A673 (cell line): ENCODE measurements around the gene IL23R. TPM values are rescaled to one million over a fixed set of nuclear protein-coding genes. Genes with fewer than 3 reads are reported as not detected.

ENCODE experiments used
- BruUV-seq: library from RNA; stranded (reverse); fragments of 400-500 nt; replicated peaks from 2 replicates; lab custom pipeline; 2021; lab: Mats Ljungman, UMichigan
- CTCF ChIA-PET: fragments of 300-600 bp; sonication (Branson Sonifier 250); formaldehyde crosslinking; loops from one replicate; lab custom pipeline; 2022; ENCODE audit warnings: antibody characterized with exemption; lab: Charles Lee
- POLR2A ChIA-PET: fragments of 300-600 bp; sonication (Branson Sonifier 250); formaldehyde crosslinking; loops from one replicate; lab custom pipeline; 2022; ENCODE audit warnings: antibody characterized with exemption; ENCODE audit not compliant: low non-redundant PET; lab: Charles Lee
- DNase-seq: peaks from one replicate; pipeline ENCODE4 v3.0.0-alpha.2; 2015; ENCODE audit warnings: low spot score
- H3K27ac ChIP-seq: fragments of 200-600 bp; sonication (generic); 2 replicates; pipeline ENCODE4 v1.5.1; 2016; ENCODE audit warnings: mixed run types, low read depth, mild to moderate bottlenecking, mixed read lengths, antibody characterized with exemption, low read length; ENCODE audit not compliant: poor library complexity, severe bottlenecking
- H3K27me3 ChIP-seq: fragments of 200-600 bp; sonication (generic); replicated peaks from 2 replicates; pipeline ENCODE4 v1.6.1; 2017; ENCODE audit warnings: mixed run types, low read depth, mild to moderate bottlenecking, mixed read lengths, antibody characterized with exemption, low read length; ENCODE audit not compliant: insufficient read depth, poor library complexity
- H3K36me3 ChIP-seq: fragments of 200-600 bp; sonication (generic); 2 replicates; pipeline ENCODE4 v1.6.1; 2016; ENCODE audit warnings: mixed run types, mild to moderate bottlenecking, mixed read lengths, antibody characterized with exemption, low read length; ENCODE audit not compliant: insufficient read depth, poor library complexity, severe bottlenecking
- H3K4me1 ChIP-seq: fragments of 200-600 bp; sonication (generic); 2 replicates; pipeline ENCODE4 v1.6.1; 2017; ENCODE audit warnings: mixed run types, mild to moderate bottlenecking, mixed read lengths, antibody characterized with exemption, low read length; ENCODE audit not compliant: insufficient read depth, poor library complexity, severe bottlenecking
- H3K4me3 ChIP-seq: fragments of 200-600 bp; sonication (generic); 2 replicates; pipeline ENCODE4 v1.5.1; 2016; ENCODE audit warnings: low read depth, mixed run types, mild to moderate bottlenecking, mixed read lengths, low read length; ENCODE audit not compliant: poor library complexity, severe bottlenecking
- H3K9me3 ChIP-seq: fragments of 200-600 bp; sonication (generic); 2 replicates; pipeline ENCODE4 v1.6.1; 2016; ENCODE audit warnings: mixed run types, low read depth, mild to moderate bottlenecking, mixed read lengths, antibody characterized with exemption, low read length; ENCODE audit not compliant: poor library complexity, severe bottlenecking
- EZH2 ChIP-seq: fragments of 200-600 bp; sonication (generic); IDR thresholded peaks from 2 replicates; pipeline ENCODE4 v1.6.1; 2017; ENCODE audit warnings: borderline replicate concordance, low read depth, mild to moderate bottlenecking, mixed read lengths, antibody characterized with exemption, low read length; ENCODE audit not compliant: poor library complexity, severe bottlenecking
- intact Hi-C: fragments of 100-400 bp; cut with micrococcal nuclease; formaldehyde crosslinking; loops from one replicate; pipeline ENCODE4 v1.10.0; 2022; ENCODE audit not compliant: unreplicated experiment
- total RNA-seq: library from RNA; stranded (reverse); gene quantifications from 2 replicates; pipeline ENCODE4 v1.2.3, GENCODE V29; 2021
- TF ChIP-seq, protein P1 (sequence below): fragments of 300-800, 200-600 bp; sonication (generic); conservative IDR thresholded peaks from 2 replicates; pipeline ENCODE4 v1.5.1; 2017; ENCODE audit warnings: low read depth, mild to moderate bottlenecking, antibody characterized with exemption, low read length, moderate library complexity, mixed read lengths

IL23R gene
- total RNA-seq, 1 experiment from 2014 or later, result not detected

DNA sequence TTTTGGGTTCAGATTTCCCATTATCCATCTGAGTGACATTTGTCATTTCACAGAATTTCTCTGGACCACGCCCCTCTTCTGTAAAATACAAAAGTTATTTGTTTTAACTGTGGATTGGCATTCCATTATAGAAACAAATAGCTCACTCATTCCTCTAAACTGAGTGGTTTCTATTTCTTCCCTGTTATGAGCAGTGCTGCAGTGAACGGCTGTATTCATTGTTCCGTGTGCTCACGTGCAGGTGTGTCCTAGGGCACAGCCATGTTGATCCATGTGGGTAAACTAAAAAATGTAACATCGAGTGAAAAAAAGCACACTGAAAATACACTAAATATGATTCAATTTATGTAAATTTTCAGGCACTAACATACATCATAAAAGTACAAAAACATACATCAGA lies 114.4 kb downstream of the IL23R start:
- intact Hi-C loops, result no loop called here
- POLR2A ChIA-PET, result no interaction called here
- CTCF ChIA-PET, result no interaction called here

DNA sequence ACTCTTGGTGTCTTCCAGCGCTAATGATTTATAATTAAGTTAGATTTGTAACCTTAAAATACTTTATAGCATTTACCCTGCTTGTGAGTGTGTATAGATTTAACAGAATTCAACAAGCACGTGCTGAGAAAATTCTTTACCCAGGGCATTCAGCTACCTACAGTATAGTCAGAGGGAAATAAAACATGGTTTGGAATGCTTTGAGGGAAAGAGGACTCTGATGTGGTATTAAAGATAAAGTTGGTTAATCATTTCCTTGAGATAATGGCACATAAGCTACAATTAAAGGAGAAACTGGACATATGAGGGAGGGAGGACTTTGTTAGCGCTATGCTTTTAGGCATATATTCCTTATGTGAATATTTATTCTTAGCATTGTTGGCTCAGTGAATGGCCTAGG lies 115.0 kb downstream of the IL23R start:
- Histone ChIP-seq H3K27me3 (no peaks in the 10 kb centered on the region), H3K4me3 (no peak overlapping the region), H3K4me1 (no peaks in the 10 kb centered on the region), H3K27ac (no peak overlapping the region), H3K36me3 (no peaks in the 10 kb centered on the region), H3K9me3 (no peaks in the 10 kb centered on the region)
- ChIA-PET CTCF (no interaction called here), POLR2A (no interaction called here)
- intact Hi-C loops, result no loop called here
- BruUV-seq, result no TSS peak
- TF ChIP-seq, protein P1, sequence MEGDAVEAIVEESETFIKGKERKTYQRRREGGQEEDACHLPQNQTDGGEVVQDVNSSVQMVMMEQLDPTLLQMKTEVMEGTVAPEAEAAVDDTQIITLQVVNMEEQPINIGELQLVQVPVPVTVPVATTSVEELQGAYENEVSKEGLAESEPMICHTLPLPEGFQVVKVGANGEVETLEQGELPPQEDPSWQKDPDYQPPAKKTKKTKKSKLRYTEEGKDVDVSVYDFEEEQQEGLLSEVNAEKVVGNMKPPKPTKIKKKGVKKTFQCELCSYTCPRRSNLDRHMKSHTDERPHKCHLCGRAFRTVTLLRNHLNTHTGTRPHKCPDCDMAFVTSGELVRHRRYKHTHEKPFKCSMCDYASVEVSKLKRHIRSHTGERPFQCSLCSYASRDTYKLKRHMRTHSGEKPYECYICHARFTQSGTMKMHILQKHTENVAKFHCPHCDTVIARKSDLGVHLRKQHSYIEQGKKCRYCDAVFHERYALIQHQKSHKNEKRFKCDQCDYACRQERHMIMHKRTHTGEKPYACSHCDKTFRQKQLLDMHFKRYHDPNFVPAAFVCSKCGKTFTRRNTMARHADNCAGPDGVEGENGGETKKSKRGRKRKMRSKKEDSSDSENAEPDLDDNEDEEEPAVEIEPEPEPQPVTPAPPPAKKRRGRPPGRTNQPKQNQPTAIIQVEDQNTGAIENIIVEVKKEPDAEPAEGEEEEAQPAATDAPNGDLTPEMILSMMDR, result no peak
- no peak for TF ChIP-seq EZH2
- no peak for DNase-seq

More for the DNA sequence above, 114.4 kb downstream of the IL23R start:
- Histone ChIP-seq H3K27ac (no peak overlapping the region), H3K36me3 (no peaks in the 10 kb centered on the region), H3K27me3 (no peaks in the 10 kb centered on the region), H3K4me3 (no peak overlapping the region), H3K4me1 (no peaks in the 10 kb centered on the region), H3K9me3 (no peaks in the 10 kb centered on the region)
- no peak for DNase-seq
- no peak for TF ChIP-seq EZH2
- TF ChIP-seq, protein P1, result no peak
- BruUV-seq, result no TSS peak

DNA sequence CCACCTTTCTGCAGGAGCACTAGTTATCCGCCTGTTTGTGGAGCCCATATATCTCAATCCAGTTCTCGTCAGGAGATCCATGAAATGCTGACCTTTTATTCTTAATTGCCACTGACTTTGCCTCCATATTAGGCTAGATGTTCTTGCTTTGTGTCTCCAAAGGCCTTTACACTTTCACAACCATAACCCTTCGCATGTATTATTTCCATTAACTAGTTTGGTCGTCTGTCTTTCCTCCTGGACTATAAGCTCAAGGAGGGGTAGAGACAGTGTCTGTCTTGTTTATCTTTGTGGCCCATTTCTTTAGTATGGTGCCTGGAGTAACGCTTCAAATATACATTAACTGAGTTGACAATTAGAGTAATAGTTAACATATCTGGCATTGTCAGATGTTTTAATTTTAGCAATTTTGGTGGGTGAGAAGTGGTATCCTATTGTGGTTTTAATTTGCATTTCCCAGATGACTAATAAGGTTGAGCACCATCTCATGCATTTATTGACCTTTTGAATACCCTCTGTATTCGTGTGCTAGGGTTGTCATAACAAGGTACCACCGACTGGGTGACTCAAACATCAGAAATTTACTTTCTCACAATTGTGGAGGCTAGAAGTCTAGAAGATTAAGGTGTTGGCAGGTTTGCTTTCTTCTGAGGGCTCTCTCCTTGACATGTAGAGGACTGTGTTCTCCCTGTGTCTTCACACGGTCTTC lies 119.7 kb downstream of the IL23R start:
- ChIA-PET CTCF (no interaction called here), POLR2A (no interaction called here)
- BruUV-seq, result no TSS peak
- H3K4me1 ChIP-seq, result no peaks in the 10 kb centered on the region
- H3K4me3 ChIP-seq, result no peak overlapping the region
- no peak overlapping the region for H3K27ac ChIP-seq
- no peaks in the 10 kb centered on the region for H3K9me3 ChIP-seq
- intact Hi-C loops, result no loop called here
- no peaks in the 10 kb centered on the region for H3K27me3 ChIP-seq
- DNase-seq, result no peak
- no peaks in the 10 kb centered on the region for H3K36me3 ChIP-seq
- TF ChIP-seq EZH2, result no peak
- TF ChIP-seq, protein P1, result no peak
